Iris pigment epithelial cell (primary cell): ENCODE results near the gene RSBN1.
"Not testable (repeated sequence)": the region's sequence is repeated elsewhere in the genome, so short reads cannot be mapped to it uniquely, and the experiment has no call there.

ENCODE experiments used
- DNase-seq: peaks from one replicate; pipeline ENCODE4 v3.0.0-alpha.2; 2011; ENCODE audit warnings: low read depth

RSBN1 gene

GRCh38 chr1:113744114-113744513, 68.2 kb downstream of the RSBN1 start:
- DNase-seq = no peak

- DNase-seq = peak; percentile 37
Observed at GRCh38 chr1:113742515-113742914, 69.8 kb downstream of the RSBN1 start.

- no peak for DNase-seq
Observed at GRCh38 chr1:113734357-113735055, 77.8 kb downstream of the RSBN1 start.

- DNase-seq = no peak
Observed at GRCh38 chr1:113732802-113733201, 79.5 kb downstream of the RSBN1 start.

GRCh38 chr1:113721010-113721409, 91.3 kb downstream of the RSBN1 start:
- DNase-seq = no peak

GRCh38 chr1:113718621-113719020, 93.7 kb downstream of the RSBN1 start:
- not testable (repeated sequence) for DNase-seq

- not testable (repeated sequence) for DNase-seq
Observed at GRCh38 chr1:113717506-113717905, 94.8 kb downstream of the RSBN1 start.

GRCh38 chr1:113714606-113715269, 97.5 kb downstream of the RSBN1 start:
- no peak for DNase-seq
